Neural cell (in vitro differentiated cells): ENCODE measurements around the gene MPEG1.

ENCODE experiments used
- EP300 ChIP-seq: fragments of 450-650 bp; conservative IDR thresholded peaks from 2 replicates; pipeline ENCODE4 v1.6.1; 2014; ENCODE audit warnings: antibody characterized with exemption, mild to moderate bottlenecking, moderate library complexity; ENCODE audit not compliant: poor library complexity, severe bottlenecking
- EZH2 ChIP-seq: fragments of 200-600, 300-800 bp; shearing (Covaris generic), sonication (generic); IDR thresholded peaks from 2 replicates; pipeline ENCODE4 v1.6.1; 2014; ENCODE audit warnings: antibody characterized with exemption, low read length, borderline replicate concordance, mild to moderate bottlenecking; ENCODE audit not compliant: insufficient read depth, poor library complexity, severe bottlenecking
- POLR2AphosphoS5 ChIP-seq: IDR thresholded peaks from 2 replicates; pipeline ENCODE4 v1.6.1; 2012
- RAD21 ChIP-seq: fragments of 450-650 bp; conservative IDR thresholded peaks from 2 replicates; pipeline ENCODE4 v1.6.1; 2014; ENCODE audit warnings: antibody characterized with exemption, mild to moderate bottlenecking, moderate library complexity
- REST ChIP-seq: IDR thresholded peaks from 2 replicates; pipeline ENCODE4 v1.6.1; 2012; ENCODE audit warnings: borderline replicate concordance
- SMC3 ChIP-seq: fragments of 450-650 bp; conservative IDR thresholded peaks from 2 replicates; pipeline ENCODE4 v1.6.1; 2014; ENCODE audit warnings: antibody characterized with exemption, mild to moderate bottlenecking, moderate library complexity; ENCODE audit not compliant: poor library complexity
- TAF1 ChIP-seq: IDR thresholded peaks from 2 replicates; pipeline ENCODE4 v1.6.1; 2012; ENCODE audit warnings: low read depth
- TF ChIP-seq, protein P1 (sequence below): fragments of 450-650 bp; IDR thresholded peaks from 2 replicates; pipeline ENCODE4 v1.5.1; 2014; ENCODE audit warnings: antibody characterized with exemption, mild to moderate bottlenecking, moderate library complexity; ENCODE audit not compliant: poor library complexity, severe bottlenecking

GRCh38 chr11:59259867-59260475 lies 47.2 kb upstream of the MPEG1 start:
- TF ChIP-seq, protein P1, sequence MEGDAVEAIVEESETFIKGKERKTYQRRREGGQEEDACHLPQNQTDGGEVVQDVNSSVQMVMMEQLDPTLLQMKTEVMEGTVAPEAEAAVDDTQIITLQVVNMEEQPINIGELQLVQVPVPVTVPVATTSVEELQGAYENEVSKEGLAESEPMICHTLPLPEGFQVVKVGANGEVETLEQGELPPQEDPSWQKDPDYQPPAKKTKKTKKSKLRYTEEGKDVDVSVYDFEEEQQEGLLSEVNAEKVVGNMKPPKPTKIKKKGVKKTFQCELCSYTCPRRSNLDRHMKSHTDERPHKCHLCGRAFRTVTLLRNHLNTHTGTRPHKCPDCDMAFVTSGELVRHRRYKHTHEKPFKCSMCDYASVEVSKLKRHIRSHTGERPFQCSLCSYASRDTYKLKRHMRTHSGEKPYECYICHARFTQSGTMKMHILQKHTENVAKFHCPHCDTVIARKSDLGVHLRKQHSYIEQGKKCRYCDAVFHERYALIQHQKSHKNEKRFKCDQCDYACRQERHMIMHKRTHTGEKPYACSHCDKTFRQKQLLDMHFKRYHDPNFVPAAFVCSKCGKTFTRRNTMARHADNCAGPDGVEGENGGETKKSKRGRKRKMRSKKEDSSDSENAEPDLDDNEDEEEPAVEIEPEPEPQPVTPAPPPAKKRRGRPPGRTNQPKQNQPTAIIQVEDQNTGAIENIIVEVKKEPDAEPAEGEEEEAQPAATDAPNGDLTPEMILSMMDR = no peak
- TF ChIP-seq POLR2AphosphoS5 (no peak), EZH2 (no peak), RAD21 (no peak), REST (no peak), SMC3 (no peak), EP300 (no peak), TAF1 (no peak)
